Germinal center (tissue), 1 donor: ENCODE results near the gene BID.
A peak's percentile ranks its signal among the peaks of the same experiment; 100 is the strongest.

Experiments
- DNase-seq: peaks from one replicate; pipeline ENCODE4 v3.0.0; 2012; ENCODE audit warnings: mixed read lengths, low spot score

Gene BID

DNA sequence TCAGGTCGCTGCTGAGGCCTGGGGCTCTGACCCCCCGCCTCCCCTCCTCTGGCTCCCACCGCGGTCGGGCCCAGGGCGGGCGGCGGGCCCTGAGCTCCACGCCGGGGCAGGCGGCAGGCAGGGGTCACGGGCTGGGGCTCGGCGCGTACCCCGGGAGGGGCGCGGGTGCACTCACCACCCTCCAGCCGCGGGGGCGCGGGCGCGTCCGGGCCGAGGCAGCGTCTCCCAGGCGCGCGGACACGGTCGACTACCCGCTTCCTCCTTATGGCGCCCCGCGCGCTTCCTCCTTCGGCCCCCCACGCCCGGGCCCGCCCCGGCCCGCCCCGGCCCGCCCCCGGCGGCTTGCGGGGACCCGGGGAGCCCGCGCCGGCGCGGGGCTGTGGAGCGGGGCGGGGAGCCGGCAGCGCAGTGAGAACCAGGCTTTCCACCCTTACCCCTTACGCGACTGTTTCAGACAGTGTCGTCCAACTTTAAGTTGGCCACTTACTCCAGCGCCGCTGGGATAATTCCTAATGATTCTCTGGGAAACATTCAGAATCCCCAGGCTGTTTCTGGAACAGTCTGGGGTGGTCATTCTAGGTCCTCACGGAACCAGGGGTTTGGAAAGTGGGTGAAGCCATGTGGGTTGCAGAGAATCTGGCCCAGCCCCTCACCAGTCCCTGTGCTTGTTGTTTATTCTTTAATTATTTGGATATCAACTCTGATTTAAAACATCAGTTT is at the start of gene BID:
Gene BID, minus strand, starts transcription at position 264 of the 720 bp plus-strand sequence. CDS start 24,353 bp downstream, outside the sequence.
- DNase-seq: peak; percentile 81

DNA sequence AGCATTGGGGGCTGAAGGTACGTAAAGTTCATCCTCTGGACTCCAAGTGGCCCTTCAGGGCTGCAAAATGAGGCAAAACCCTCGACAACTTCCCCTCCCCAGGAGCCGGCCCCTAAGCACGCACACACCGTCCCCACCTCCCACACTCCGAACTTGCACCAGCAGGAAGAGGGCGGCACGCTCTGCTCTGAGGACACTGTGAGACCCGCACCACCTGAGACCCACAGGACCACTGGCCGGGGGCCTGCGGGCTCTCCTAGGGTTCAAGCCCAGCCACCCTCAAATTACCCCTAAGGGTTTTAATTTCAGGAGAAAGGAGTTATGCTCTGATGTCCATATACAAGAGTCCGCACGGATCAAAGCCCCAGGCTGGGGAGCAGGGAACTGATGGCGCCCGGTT is 49.7 kb upstream of the BID start:
- DNase-seq: no peak

DNA sequence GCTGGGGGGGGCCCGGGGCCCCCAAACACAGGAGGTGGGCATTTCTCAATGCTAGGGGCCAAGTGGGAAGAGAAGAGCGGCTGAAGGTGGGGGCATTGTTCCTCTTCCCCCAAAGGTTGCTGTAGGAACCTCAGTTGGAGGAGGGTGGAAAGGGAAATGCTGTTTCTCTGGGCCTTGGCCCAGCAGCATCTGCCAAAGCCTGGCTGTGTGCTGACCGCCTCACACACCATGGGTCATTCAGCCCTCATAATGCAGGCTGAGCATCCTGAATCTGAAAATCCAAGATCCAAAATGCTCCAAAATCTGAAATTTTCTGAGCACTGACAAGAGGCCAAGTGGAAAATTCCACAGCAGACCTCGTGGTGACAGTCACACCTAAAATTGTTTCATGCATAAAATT is 49.0 kb upstream of the BID start:
- no peak for DNase-seq

DNA sequence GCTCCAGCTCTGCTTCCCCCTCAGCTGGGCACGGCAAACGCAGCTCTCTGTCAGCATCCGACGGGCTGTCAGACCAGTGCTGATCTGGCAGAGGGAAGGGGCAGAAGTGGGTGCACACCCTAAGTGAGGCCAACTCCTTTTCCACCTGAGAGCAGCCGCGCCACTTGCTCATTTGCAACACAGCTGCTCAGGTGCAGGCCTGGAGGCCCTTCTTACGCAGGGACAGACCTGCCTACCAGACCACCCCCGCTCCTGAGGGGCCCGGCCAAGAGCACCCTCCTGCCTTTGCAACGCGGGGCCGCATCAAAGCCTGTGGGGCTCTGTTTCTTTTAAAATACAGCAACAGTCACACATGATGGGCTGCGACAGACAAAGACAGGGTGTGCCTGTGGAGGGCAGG is 47.8 kb upstream of the BID start:
- DNase-seq: no peak

DNA sequence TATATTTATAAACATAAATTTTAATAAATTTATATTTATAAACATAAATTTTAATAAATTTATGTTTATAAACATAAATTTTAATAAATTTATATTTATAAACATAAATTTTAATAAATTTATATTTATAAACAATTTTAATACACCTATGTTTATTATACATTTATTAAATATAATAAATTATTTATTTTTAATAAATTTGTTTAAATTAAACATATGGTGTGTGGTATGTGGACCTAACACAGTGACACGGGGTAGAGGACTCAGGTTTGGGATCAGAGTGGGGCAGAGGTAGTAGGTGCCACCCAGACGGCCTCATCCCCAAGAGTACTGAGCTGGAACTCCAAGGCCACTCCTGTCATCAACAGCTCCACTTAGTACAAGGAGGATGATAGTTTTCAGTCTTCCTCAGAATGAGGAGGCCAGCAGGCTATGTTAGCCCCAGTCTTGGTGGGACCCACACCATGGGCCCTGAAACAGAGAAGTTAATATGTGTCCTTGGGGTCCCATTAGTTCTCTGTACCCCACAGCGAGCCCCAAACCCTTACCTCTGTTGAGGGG is 46.7 kb upstream of the BID start:
- no peak for DNase-seq

DNA sequence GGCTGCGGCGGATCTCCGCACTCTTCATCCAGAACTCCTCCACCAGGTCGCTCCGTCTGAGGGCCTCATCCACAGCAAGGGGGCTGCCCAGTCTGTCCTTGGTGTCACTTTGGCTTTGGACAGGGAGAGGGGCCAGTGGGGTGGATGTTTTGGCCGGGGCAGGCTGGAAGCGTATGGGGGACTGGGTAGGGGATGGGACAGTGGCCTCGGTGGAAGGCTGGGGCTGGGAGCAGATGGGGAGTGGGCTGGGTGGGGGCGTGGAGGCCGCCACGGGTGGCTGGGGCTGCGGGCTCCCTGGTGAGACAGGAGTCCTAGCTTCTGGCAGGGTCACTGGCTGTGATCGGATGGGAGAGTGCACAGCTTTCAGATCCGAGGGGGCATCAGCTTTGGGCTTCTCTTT is 44.4 kb upstream of the BID start:
- DNase-seq: no peak

DNA sequence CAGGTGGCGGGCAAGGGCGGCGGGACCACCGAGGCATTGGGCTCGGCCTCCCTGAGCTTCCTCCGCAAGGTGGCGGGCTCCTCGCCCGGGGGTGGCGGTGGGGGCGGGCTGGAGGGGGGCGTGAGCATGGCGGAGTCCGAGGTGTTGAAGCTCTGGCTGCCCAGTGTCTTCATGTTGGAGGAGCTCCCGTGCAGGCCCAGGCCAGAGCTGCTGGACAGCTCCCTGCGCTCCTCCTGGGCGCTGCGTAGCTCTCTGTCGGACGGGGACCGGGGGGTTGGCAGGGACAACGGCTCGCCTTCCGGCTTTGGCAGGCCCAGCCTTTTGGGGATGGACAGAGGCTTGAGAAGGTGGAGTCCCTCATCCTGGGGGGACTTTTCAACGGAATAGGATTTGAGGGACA is 43.9 kb upstream of the BID start:
- no peak for DNase-seq

DNA sequence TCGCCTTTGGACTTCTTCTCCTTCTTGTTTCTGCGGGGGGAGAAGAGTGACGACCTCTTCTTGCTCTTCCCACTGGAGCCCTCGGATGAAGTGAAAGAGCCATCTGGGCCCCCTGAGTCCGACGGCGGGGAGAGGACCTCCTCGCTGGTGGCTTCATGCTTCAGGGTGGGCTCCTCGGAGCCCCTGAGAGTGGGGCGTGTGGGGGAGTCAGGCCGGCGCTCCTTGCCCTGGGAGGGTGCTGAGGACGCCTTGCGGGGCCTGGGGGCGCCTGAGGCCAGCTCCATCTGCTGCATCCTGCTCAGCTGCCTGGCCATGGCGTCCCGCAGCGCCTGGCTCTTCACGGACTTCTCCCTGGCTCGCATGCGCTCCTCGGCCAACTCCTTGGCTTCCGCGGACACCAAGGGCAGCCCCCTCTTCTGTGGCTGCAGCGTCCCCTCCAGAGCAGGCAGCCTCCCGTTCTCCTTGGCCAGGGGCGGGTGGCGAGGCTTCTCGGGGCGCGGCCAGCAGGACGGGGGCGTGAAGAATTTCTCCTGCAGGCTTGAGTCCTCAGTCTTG is 43.3 kb upstream of the BID start:
- no peak for DNase-seq

DNA sequence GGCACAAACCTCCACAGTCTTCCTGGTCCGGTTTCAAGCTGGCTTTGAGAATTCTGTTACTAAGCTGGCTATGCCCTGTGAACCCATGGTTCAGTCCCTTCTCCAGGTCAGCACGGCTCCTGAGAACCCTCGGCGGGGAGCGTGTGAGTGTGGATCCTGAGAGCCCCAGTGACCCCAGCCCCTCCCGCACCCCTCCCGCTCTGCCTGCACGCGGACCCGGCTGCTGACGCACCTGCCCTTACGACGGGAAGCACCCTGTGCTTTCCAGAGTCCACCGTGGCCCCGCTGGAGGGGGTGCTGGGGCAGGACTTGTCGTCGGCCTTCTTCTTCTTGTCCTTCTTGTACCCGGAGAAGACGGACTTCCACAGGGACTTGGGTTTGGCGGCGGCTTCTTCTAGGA is 42.8 kb upstream of the BID start:
- DNase-seq: no peak

DNA sequence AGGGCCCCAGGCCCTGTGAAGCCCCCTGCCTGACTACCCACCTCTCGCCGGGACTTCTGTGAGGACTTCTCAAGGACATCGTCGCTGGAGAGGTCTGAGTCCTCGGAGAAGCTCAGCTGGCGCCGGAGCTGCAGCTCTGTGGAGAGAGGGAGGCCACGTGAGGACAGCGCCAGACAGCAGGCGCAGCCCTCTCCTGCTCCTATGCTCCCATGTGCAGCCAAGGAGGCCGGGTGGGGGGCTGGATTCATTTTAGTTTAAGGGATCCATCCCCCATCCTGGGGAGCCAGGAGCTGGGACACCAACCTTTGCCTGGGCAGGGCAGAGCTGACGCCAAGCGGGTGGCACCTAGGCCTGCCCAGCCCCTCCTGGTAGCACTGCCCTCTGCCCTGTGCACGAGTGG is 42.4 kb upstream of the BID start:
- no peak for DNase-seq

DNA sequence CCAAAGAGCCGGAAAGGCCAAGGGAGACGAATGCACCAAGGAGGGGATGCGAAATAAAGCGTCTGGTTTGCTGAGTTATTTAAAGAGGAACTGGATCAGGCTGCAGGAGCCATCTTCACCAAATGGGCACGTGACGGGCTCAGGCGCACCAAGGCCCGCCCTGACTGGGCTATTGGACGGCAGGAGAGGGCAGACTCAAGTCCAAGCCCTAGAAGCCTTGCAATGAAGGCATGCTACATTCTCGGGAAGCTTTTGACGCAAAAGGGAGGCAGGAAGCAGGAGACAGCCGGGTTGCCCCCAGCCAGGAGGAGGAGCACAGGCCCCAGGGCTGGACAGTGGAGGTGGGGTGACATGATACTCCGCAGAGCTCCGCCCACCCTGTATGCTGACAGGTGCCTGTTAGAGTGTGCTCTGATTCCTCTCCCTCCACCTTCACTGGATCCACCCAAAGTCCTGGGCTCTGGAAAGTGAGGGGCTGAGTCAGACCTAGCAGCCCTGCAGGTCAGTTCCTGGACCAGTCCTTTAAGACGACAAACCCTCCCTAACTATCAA is 41.5 kb upstream of the BID start:
- DNase-seq: no peak

DNA sequence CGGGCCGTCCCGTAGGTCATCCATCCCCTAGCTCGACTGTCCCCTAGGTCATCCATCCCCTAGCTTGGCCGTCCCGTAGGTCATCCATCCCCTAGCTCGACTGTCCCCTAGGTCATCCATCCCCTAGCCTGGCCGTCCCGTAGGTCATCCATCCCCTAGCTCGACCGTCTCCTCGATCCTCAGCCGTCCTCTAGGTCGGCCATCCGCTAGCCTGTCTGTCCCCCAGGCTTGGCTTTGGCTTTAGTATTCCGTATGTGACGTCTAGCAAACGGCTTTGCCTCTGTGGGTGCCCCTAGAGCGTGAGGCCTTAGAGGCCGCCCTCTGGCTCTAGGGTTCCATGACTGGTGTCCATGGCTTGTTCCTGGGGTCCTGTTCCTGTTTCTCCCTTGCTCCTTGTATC is 40.6 kb upstream of the BID start:
- DNase-seq: no peak

DNA sequence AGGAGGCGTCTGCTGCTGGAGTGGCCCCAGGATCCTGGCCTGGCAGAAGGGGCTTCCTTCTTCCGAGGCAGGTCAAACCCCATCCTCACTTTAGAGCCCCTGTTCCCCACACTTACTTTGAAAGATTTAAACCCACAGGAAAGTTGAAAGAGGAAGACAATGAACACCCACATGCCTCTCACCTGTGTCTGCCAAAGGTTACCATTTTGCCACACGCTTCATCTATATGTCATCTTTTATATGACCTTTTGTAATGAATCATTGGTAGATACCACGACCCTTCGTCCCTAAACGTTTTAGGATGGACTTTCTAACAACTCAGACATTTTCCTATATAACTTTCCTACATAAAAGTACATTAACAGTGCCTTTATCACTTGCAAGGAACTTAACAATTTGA is 39.8 kb upstream of the BID start:
- DNase-seq: no peak

DNA sequence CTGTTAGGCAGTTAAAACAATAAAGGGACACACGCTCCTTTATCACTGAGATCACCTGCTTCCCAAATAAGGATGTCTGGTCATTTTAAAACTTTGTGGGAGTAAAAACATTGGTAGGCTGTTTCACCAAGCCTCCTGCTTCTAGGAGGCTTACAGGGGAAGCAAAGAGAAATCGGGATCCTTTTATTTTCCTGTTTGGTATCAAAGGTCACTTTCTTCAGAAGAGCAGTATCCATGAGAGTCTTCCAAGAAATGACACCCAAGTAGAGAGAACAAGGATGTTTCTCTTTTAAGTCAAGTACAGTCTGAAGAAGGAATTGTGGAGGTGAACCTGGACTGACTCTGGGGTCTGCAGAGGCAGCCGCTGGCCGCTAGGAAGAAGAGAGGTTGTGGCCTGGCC is 36.9 kb upstream of the BID start:
- no peak for DNase-seq

DNA sequence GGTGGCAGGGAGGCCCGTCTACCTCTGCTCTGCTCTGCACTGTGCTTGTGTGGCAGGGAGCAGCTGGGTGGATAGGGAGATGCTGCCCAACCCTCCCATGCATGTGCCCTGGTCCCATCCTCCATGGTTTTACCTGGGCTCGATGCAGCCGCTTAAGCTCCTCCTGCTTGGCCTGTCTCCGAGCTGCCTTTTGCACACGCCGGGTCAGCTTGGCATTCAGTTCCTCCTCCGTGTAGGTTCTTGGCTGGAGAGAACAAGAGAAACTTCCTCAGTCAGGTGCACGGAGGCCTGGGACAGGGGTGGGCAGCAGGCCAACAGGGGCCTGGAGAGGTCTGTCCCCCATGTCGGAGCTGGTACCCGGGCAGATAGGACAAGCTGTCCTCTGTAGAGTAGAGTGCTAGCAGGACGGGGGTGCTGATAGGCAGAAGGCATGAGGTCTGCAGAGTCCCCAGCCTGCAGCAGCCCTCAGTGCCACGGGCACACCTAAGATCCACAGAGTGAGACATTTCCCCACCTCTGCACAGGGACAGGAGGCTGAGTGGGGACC is 36.4 kb upstream of the BID start:
- DNase-seq: no peak

DNA sequence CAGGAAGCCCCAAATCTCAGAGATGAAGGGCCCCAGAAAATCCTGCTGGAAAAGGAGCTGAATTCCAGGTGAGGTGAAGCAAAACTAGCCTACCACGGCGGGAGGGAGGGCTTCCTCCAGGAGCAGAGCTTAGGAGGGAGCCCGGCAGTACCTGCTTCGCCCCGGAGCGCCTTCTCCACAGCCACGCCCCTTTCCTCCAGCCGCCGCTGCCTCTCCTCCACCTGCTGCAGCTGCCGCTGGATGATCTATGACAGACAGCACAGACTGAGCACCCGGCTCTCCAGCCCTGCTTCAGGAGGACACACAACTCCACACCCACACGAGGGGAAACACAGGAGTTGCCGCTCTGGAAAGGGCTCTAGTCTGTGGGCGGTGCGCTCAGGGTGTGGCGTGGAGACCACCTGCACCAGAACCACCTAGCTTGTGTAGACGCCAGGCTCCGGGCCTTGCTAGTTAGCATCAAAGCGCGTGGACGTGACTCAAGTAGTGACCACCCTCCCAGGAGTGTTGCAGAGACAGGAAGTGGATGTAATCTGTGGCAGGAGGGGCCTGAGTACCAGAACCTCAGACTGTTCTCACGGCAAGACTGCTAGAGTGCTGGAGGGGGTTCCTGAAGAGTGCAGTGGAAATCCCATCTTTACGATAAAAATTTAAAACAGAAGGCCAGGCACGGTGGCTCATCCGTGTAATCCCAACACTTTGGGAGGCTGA is 34.6 kb upstream of the BID start:
- no peak for DNase-seq

DNA sequence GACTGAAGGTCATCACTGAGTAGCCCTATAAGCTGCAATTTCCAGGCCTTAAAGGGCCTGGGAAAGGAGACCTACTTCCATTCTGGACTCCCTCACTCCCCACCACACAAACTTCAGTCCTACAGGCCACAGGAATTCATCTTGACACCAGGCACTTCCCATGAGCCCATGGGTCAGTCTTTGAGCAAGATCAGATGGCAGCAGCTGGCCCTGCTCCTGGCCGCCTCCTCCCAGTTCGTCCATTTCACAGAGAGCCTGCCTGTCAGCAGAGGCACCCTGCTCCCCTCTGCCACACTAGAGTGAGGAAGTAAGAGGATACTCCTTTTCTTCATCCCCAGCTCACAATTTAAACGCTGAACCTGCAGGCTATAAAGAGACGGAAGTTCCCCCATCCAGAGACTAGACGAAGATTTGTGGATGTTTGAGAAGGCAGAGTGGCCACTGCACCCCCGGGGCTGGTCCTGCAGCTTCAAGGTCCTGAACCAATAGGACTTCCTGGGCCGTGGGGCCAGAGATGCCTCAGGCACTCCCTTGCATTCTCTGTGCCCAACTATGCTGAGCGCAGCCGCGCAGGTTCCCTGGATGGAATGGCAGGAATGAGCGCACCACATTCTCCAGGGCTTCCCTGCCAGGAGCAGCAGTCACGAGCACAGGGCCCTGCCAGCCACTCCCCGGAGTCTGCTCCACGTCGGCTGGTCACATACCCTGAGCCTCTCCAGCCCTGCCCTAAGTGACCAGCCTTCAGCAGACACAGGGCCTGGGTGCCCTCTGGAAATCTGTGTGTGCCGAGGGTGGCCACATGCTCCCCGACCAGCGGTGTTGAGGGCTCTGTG is 33.5 kb upstream of the BID start:
- no peak for DNase-seq

DNA sequence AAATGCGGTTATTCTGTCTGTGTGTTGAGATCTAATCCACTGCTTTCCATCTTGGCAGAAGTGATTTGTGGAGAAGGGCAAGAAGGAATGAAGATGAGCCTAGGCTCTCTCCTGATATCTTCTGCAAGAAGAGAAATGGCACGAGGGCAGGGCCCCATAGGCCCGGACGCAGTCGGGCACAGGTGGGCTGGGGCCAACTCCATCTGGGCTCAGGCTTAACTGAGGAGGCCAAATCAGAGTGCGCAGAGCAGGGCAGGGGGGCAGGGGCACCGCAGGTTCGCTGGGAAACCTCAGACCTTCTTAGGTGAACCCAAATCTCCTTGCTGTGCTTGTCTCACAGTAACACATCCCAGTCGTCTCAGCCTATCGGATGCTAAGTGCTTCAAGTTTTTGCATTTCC is 32.8 kb upstream of the BID start:
- DNase-seq: no peak

DNA sequence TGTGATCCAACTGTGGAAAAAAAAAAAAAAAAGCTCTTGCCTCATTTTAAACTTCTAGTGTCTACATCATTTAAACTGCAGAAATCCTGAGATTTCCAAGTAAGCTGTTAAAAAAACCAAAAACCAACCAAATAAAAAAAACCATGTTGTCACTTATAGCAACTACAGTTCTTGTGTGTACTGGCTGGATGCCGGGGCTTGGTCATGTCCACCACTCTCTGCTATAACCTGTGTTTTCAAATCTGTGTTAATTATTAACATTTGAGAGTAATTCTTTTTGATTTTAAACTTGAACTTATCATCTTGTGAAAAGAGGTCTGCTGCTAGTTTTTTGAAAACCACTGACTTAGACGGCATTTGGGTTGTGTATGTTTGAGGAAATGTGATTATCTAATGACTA is 32.2 kb upstream of the BID start:
- DNase-seq: no peak

DNA sequence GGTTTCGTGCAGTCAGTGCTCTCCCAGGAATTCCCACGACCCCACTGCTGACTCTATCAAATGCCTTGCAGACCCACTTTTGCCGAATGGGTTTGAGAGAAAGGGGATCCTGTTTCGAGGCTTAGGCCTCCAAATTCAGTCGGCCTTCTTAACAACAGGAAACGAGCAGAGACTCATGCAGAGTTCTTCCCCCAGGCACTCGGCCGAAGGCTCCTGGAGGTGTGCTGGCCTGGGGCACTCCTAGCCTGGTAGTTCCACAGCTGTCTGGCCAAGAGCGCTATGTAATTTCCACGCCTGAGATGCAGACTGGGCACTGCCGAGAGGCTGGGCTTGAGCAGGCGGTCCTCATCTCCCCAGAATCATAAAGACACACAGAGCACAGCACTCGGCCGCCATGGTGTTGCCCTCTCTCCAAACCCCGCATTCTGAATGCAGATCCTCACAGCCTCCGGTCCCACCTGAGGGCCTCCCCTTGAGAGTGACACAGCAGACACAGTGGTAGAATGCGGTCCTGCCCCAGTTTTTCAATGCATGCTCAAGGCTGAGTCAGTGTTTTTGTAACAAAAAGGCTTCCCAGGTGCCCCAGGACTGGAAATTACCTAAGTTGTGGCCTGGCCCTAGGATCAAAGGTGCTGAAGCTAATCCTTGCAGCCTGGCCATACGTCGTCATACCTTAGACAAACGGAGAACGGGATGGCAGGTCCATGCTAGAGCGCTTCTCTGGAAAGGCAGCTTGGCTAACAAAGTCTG is 30.2 kb upstream of the BID start:
- DNase-seq: no peak
